K562 (cell line): ENCODE data around the gene MCOLN2. TPM values are rescaled to one million over a fixed set of nuclear protein-coding genes. Genes with fewer than 3 reads are reported as not detected.

Experiments
- ATAC-seq: fragments of 200-7000 bp; cut with Tn5 transposase; 3 replicates; pipeline ENCODE4 v1.9.1; 2020; ENCODE audit warnings: moderate library complexity
- BruUV-seq: library from RNA; stranded (reverse); fragments of 400-500 nt; replicated peaks from 2 replicates; lab custom pipeline; 2021; lab: Mats Ljungman, UMichigan
- CTCF ChIA-PET: fragments of 300-600 bp; formaldehyde crosslinking; extraction: SDS; loops from one replicate; lab custom pipeline; 2021; ENCODE audit warnings: low intra/inter-chr PET ratio; lab: Yijun Ruan, JAX
- POLR2A ChIA-PET: fragments of 300-600, 350-650 bp; sonication (Branson Sonifier 250); formaldehyde crosslinking; extraction: SDS; loops from one replicate; lab custom pipeline; 2021; ENCODE audit warnings: antibody characterized with exemption, inconsistent platforms; lab: Yijun Ruan, JAX
- DNase-seq, 4 experiments: peaks; one replicate each; pipeline versions ENCODE4 v3.0.0 to v3.0.0-alpha.2; 2011 to 2018; ENCODE audit warnings: low spot score in 3 of 4, mixed read lengths in 3 of 4; ENCODE audit errors: extremely low read depth in 1 of 4
- FAIRE-seq: peaks from 2 replicates; lab custom pipeline; 2011; peaks lifted over from hg19 to GRCh38; lab: Jason Lieb, UNC
- H2AFZ ChIP-seq: 2 replicates; pipeline ENCODE4 v1.6.0; 2011; ENCODE audit warnings: low read depth, low read length, control low read depth, inconsistent platforms
- H3K27ac ChIP-seq: fragments of 200-600 bp; 3 replicates; pipeline ENCODE4 v1.8.0; 2011; ENCODE audit warnings: low read depth, mild to moderate bottlenecking, control low read depth, inconsistent platforms, low read length, moderate library complexity, mixed read lengths; ENCODE audit errors: extremely low read depth
- H3K27me3 ChIP-seq, 2 experiments: fragments of 300-600 bp in 1 of 2; 2 replicates in 1 of 2; 3 replicates in 1 of 2; pipeline versions ENCODE4 v1.6.0 to v1.8.0; 2011; ENCODE audit warnings: inconsistent platforms in 2 of 2, low read length in 2 of 2, mild to moderate bottlenecking in 1 of 2, mixed read lengths in 1 of 2, moderate library complexity in 1 of 2; ENCODE audit not compliant: control insufficient read depth in 2 of 2, insufficient read depth in 2 of 2
- H3K36me3 ChIP-seq: fragments of 300-600 bp; 3 replicates; pipeline ENCODE4 v1.8.0; 2011; ENCODE audit warnings: mild to moderate bottlenecking, low read length, inconsistent platforms; ENCODE audit not compliant: control insufficient read depth, insufficient read depth
- H3K4me1 ChIP-seq, 2 experiments: fragments of 200-600 bp in 1 of 2; replicated peaks in 1 of 2; 2 replicates in 1 of 2; 3 replicates in 1 of 2; pipeline versions ENCODE4 v1.5.1 to v1.8.0; 2011; ENCODE audit warnings: inconsistent platforms in 2 of 2, low read length in 2 of 2, mild to moderate bottlenecking in 1 of 2, mixed read lengths in 1 of 2, moderate library complexity in 1 of 2; ENCODE audit not compliant: control insufficient read depth in 2 of 2, insufficient read depth in 2 of 2
- H3K4me2 ChIP-seq: 2 replicates; pipeline ENCODE4 v1.6.1; 2011; ENCODE audit warnings: low read length, control low read depth, inconsistent platforms, mixed read lengths; ENCODE audit not compliant: insufficient read depth
- H3K4me3 ChIP-seq: fragments of 200-600 bp; sonication (generic), shearing (Covaris generic); 2 replicates; pipeline ENCODE4 v1.5.1; 2016; ENCODE audit warnings: control low read depth, inconsistent platforms
- H3K79me2 ChIP-seq: fragments of 200-600 bp; 3 replicates; pipeline ENCODE4 v1.8.0; 2011; ENCODE audit warnings: low read length, inconsistent platforms; ENCODE audit not compliant: control insufficient read depth, insufficient read depth
- H3K9ac ChIP-seq, 2 experiments: 2 replicates each; pipeline versions ENCODE4 v1.6.0 to v1.6.1; 2011; ENCODE audit warnings: low read depth in 2 of 2, low read length in 2 of 2, control low read depth in 1 of 2, inconsistent platforms in 1 of 2, mild to moderate bottlenecking in 1 of 2, mixed read lengths in 1 of 2; ENCODE audit not compliant: insufficient read depth in 1 of 2
- H3K9me1 ChIP-seq: one replicate; pipeline ENCODE4 v1.6.0; 2011; ENCODE audit warnings: inconsistent platforms, mild to moderate bottlenecking, low read length, moderate library complexity; ENCODE audit not compliant: control insufficient read depth, insufficient read depth
- H3K9me3 ChIP-seq: replicated peaks from 2 replicates; pipeline ENCODE4 v1.5.1; 2011; ENCODE audit warnings: low read depth, low read length, inconsistent platforms; ENCODE audit not compliant: control insufficient read depth, insufficient read depth
- H4K20me1 ChIP-seq: replicated peaks from 2 replicates; pipeline ENCODE4 v1.6.1; 2011; ENCODE audit warnings: low read length, inconsistent platforms, mixed read lengths; ENCODE audit not compliant: control insufficient read depth, insufficient read depth
- ETS2 ChIP-seq: IDR thresholded peaks from 2 replicates; pipeline ENCODE4 v1.6.1; 2016; ENCODE audit warnings: borderline replicate concordance, missing genetic modification characterization, mild to moderate bottlenecking, moderate library complexity, missing compliant biosample characterization; ENCODE audit not compliant: poor library complexity, severe bottlenecking
- FUS ChIP-seq: fragments of 200-400 bp; formaldehyde crosslinking; optimal IDR thresholded peaks from 2 replicates; pipeline ENCODE3; 2017; ENCODE audit warnings: low read depth, low read length
- NCOA1 ChIP-seq: fragments of 450-650 bp; IDR thresholded peaks from 2 replicates; pipeline ENCODE4 v1.6.1; 2016; ENCODE audit warnings: low read depth
- POLR2AphosphoS2 ChIP-seq: IDR thresholded peaks from 2 replicates; pipeline ENCODE4 v1.6.1; 2012; ENCODE audit warnings: low read length, improper control_type of control experiment
- POU5F1 ChIP-seq: fragments of 150-350 bp; IDR thresholded peaks from 2 replicates; pipeline ENCODE4 v1.6.1; 2014; ENCODE audit warnings: borderline replicate concordance, low read length, low read depth, mild to moderate bottlenecking; ENCODE audit not compliant: partially characterized antibody
- PTRF ChIP-seq: fragments of 450-650 bp; IDR thresholded peaks from 2 replicates; pipeline ENCODE4 v1.6.1; 2016; ENCODE audit warnings: mild to moderate bottlenecking, missing genetic modification characterization, missing compliant biosample characterization
- RBBP5 ChIP-seq: fragments of 200-600 bp; sonication (generic); IDR thresholded peaks from 2 replicates; pipeline ENCODE4 v1.6.1; 2012; ENCODE audit warnings: borderline replicate concordance, mild to moderate bottlenecking, low read length, control low read depth, inconsistent platforms; ENCODE audit not compliant: insufficient read depth, poor library complexity, severe bottlenecking
- ZBED1 ChIP-seq: IDR thresholded peaks from 2 replicates; pipeline ENCODE4 v1.6.1; 2014
- in situ Hi-C: fragments of 300-500 bp; cut with MboI; formaldehyde crosslinking; loops from 4 replicates; pipeline ENCODE4 v1.15.0; 2018; ENCODE audit warnings: inconsistent platforms, mixed read lengths
- intact Hi-C: fragments of 100-400 bp; cut with micrococcal nuclease; formaldehyde crosslinking; loops from 2 replicates; pipeline ENCODE4 v1.14.2; 2022
- polyA plus RNA-seq, 8 experiments: library from polyadenylated mRNA; depleted of rRNA in 4 of 8; stranded (reverse) in 5 of 8; unstranded in 3 of 8; fragments of >200 nt; fragmentation: Nextera tagmentation in 2 of 8; fragmentation: Illumina TruSeq in 1 of 8; extraction: Ambion mirVana in 2 of 8; extraction: Trizol in 1 of 8; gene quantifications; 2 replicates each; pipeline versions ENCODE4 v1.2.1 to v1.2.3, GENCODE V29; 2011 to 2014; ENCODE audit warnings: inconsistent platforms in 1 of 8, missing spikeins in 1 of 8
- total RNA-seq, 7 experiments: library from RNA; depleted of rRNA in 6 of 7; stranded (reverse); fragments of >200 nt in 6 of 7; fragmentation: Illumina TruSeq in 2 of 7; extraction: Trizol in 2 of 7; gene quantifications; 2 replicates each; pipeline versions ENCODE4 v1.2.1 to v1.2.3, GENCODE V29; 2011 to 2021; ENCODE audit warnings: low replicate concordance in 1 of 7
- TF ChIP-seq, protein P1 (sequence below): sonication (generic); formaldehyde crosslinking; IDR thresholded peaks from 2 replicates; pipeline ENCODE4 v1.5.0; 2020; ENCODE audit warnings: missing genetic modification reagents
- TF ChIP-seq, protein P2 (sequence below), 2 experiments: fragments of 450-650 bp; conservative IDR thresholded peaks; 2 replicates each; pipeline ENCODE4 v1.6.1; 2017; ENCODE audit warnings: mild to moderate bottlenecking in 2 of 2, moderate library complexity in 2 of 2

Gene MCOLN2
- total and polyA plus RNA-seq, 9 of the 15 experiments (the other 6 are each of a cell fraction or from before 2014, with no cell fraction given), result 0.18 TPM; not detected in 8

DNA sequence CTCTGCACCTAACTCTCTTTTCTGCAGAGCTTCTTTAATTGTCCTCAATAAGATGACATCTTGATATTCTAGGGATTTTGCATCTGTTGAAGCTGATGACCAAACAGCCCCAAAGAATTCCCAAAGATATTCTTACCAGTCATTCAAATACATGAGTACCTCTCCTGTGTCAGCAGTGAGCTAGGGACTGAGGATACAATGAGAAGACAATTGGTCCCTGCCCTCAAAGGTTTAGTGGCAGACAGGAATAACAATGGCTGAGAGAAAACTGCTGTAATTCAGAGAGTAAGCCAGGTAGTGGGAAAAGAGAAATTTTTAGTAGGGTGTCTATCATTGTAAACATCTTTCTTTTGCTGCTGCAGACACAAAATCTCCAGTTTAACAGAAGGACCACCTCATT, 45.5 kb upstream of the MCOLN2 start:
- H3K4me3 ChIP-seq, result no peak overlapping the region
- H3K79me2 ChIP-seq, result no peaks in the 10 kb centered on the region
- CTCF ChIA-PET, result no interaction called here
- no peaks in the 10 kb centered on the region; the same call in 1 of the 2 replicates for H4K20me1 ChIP-seq
- no peaks in the 10 kb centered on the region for H3K36me3 ChIP-seq
- H3K4me1 ChIP-seq, result no peaks in the 10 kb centered on the region; a peak in 1 of 5 replicates
- no peak overlapping the region for H3K9ac ChIP-seq
- no peak overlapping the region for H3K27ac ChIP-seq
- TF ChIP-seq POU5F1, result no peak
- TF ChIP-seq, protein P1, sequence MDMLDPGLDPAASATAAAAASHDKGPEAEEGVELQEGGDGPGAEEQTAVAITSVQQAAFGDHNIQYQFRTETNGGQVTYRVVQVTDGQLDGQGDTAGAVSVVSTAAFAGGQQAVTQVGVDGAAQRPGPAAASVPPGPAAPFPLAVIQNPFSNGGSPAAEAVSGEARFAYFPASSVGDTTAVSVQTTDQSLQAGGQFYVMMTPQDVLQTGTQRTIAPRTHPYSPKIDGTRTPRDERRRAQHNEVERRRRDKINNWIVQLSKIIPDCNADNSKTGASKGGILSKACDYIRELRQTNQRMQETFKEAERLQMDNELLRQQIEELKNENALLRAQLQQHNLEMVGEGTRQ, result no peak
- no peak for TF ChIP-seq PTRF (tag)
- TF ChIP-seq ZBED1, result no peak
- TF ChIP-seq FUS, result no peak
- no peak for TF ChIP-seq NCOA1
- TF ChIP-seq, protein P2, sequence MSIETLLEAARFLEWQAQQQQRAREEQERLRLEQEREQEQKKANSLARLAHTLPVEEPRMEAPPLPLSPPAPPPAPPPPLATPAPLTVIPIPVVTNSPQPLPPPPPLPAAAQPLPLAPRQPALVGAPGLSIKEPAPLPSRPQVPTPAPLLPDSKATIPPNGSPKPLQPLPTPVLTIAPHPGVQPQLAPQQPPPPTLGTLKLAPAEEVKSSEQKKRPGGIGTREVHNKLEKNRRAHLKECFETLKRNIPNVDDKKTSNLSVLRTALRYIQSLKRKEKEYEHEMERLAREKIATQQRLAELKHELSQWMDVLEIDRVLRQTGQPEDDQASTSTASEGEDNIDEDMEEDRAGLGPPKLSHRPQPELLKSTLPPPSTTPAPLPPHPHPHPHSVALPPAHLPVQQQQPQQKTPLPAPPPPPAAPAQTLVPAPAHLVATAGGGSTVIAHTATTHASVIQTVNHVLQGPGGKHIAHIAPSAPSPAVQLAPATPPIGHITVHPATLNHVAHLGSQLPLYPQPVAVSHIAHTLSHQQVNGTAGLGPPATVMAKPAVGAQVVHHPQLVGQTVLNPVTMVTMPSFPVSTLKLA (conservative IDR thresholded peaks at IDR 0.05), result no peak
- TF ChIP-seq RBBP5, result no peak
- TF ChIP-seq POLR2AphosphoS2, result no peak
- no peak for TF ChIP-seq ETS2 (tag)
- TF ChIP-seq, all 486 proteins: peak for 0
- Histone ChIP-seq H3K9me1 (no peaks in the 10 kb centered on the region), H3K9me3 (no peaks in the 10 kb centered on the region), H3K27me3 (peaks cover 8 to 13% of the 10 kb centered on the region in 2 experiments; a peak in 4 of 5 replicates), H3K4me2 (no peak overlapping the region), H2AFZ (no peak overlapping the region)
- in situ Hi-C loops, result no loop called here
- DNase-seq, result no peak
- no peak for FAIRE-seq
- intact Hi-C loops, result no loop called here
- POLR2A ChIA-PET, result no interaction called here
- no peak for ATAC-seq
- BruUV-seq, result no TSS peak
